Central memory CD4-positive, alpha-beta T cell (primary cell): ENCODE measurements around the gene VPS25.
A peak's percentile ranks its signal among the peaks of the same experiment; 100 is the strongest.
"Not testable (repeated sequence)": the region's sequence is repeated elsewhere in the genome, so short reads cannot be mapped to it uniquely, and the experiment has no call there.

Experiments used
- DNase-seq: peaks from one replicate; pipeline ENCODE4 v3.0.0; 2022
- total RNA-seq, 3 experiments: gene quantifications; one replicate each; lab custom pipeline; 2026; lab: John Stamatoyannopoulos, UW

The VPS25 gene
- 11.4 to 59.7 (median 23.4) reads per million in 3 experiments for total RNA-seq

DNA sequence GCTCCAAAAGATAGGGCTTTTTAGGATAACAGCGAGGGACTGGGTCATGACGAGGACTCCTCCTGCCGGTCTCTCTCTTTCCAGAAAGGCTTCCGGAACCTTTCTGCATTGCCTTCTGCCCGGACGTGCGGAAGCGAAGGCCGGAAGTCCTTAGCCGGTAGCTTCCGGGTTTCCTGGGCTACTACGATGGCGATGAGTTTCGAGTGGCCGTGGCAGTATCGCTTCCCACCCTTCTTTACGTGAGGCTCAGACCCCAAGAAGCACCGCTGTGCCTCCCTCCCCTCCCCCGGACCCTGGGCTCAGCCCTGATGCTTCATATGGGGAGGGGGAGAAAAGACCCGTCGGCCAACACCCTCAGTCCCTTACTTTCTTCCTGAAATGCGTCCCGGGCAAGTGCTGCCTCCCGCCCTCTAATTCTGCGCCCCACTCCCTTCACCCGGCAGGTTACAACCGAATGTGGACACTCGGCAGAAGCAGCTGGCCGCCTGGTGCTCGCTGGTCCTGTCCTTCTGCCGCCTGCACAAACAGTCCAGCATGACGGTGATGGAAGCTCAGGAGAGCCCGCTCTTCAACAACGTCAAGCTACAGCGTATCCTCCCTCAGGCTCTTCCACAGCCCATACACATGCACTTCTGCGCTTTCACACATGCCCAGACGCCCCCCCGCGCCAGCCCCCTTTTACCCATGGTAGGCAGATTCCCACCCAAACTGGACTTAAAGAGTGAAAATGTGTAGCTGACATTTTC, at the start of gene VPS25:
VPS25 (plus strand) TSS at position 160 of the 746 bp plus-strand sequence; CDS start at position 187, 27 bp downstream.
- DNase-seq: peak; percentile 64

GRCh38 chr17:42723636-42724035, 49.6 kb upstream of the VPS25 start:
- DNase-seq: no peak

- DNase-seq: no peak
These were observed 48.1 kb upstream of the VPS25 start for GRCh38 chr17:42725143-42725542.

- no peak for DNase-seq
These were observed 32.5 kb upstream of the VPS25 start for GRCh38 chr17:42740699-42741098.

DNA sequence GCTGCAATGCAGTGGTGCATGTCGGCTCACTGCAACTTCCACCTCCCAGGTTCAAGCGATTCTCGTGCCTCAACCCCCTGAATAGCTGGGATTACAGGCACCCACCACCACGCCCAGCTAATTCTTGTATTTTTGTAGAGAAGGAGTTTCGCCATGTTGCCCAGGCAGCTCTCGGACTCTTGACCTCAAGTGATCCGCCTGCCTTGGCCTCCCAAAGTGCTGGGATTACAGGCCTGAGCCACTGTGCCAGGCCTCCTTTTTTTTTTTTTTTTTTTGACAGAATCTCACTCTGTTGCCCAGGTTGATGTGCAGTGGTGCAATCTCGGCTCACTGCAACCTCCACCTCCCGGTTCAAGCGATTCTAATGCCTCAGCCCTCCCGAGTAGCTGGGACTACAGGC, 30.3 kb upstream of the VPS25 start:
- not testable (repeated sequence) for DNase-seq

DNA sequence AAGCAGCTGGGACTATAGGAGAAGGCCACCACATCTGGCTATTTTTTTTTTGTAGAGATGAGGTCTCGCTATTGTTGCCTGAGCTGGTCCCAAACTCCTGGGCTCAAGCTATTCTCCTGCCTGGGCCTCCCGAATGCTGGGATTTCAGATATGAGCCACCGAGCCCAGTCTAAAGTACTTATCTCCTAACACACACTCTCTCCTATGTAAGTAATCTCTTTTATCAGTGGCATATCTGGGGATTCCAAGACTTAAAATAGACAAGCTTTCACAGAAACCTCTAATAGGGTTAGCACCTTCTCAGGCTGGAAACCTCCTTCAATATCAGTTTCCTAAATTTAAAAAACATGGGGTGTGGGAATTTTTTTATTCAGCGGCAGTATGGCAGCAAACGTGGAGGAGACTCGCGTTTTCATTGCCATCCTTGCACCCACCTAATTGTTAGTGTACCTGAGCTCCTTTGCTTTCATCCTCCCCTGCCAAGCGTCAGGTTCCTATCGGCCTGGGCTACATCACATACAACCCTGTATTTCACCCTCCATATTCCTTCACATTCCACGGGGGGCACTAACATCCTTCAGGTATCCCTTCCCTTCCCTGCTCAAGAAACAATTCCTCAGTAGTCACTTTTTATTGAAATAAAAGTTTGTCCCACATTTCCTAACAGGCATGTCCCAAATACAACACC, 29.5 kb upstream of the VPS25 start:
- DNase-seq: no peak

GRCh38 chr17:42744283-42744805, 28.9 kb upstream of the VPS25 start:
- DNase-seq: no peak

DNA sequence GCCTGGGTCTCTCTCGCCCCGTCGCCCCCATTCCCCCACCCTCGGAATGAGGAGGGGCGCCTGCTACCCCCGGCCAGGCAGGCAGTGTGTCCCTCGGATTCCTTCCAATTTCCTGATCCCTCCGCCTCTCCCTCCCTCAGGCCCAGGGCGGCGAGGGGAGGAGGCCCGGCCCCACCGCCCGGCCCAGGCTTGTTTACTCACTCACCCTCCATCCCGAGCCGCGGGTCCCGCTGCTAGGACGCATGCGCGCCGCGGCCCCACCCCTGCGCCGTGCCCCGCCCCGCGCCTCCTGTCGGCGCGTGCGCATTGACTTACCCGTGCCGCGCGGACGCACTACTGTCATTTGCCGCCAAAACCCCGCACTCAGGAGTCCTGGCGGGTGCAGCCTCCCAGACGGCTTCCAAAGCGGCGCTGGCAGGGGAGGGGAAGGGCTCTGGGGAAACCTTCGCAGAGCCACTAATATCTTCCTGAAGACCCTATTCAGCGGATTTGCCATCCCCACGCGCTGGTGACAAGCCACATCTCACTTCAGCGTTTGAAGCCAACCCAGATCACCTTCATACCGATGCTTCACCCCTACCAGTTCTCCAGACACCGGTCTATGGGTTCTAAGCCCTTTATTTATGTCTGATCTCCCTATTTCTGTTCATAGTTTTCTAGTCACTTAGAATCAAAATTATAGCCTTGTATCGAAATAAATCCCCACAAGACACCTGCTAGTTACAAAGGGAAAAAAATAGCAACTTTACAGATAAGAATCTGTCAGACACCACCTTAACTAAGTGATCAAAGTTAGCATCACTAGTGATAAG, 28.2 kb upstream of the VPS25 start, which contains the start of gene EZH1:
EZH1 (minus strand) TSS at position 235 of the 812 bp plus-strand sequence. CDS start 16,099 bp downstream, outside the sequence.
- DNase-seq: peak; percentile 94

GRCh38 chr17:42748202-42748907, 24.9 kb upstream of the VPS25 start:
- no peak for DNase-seq

DNA sequence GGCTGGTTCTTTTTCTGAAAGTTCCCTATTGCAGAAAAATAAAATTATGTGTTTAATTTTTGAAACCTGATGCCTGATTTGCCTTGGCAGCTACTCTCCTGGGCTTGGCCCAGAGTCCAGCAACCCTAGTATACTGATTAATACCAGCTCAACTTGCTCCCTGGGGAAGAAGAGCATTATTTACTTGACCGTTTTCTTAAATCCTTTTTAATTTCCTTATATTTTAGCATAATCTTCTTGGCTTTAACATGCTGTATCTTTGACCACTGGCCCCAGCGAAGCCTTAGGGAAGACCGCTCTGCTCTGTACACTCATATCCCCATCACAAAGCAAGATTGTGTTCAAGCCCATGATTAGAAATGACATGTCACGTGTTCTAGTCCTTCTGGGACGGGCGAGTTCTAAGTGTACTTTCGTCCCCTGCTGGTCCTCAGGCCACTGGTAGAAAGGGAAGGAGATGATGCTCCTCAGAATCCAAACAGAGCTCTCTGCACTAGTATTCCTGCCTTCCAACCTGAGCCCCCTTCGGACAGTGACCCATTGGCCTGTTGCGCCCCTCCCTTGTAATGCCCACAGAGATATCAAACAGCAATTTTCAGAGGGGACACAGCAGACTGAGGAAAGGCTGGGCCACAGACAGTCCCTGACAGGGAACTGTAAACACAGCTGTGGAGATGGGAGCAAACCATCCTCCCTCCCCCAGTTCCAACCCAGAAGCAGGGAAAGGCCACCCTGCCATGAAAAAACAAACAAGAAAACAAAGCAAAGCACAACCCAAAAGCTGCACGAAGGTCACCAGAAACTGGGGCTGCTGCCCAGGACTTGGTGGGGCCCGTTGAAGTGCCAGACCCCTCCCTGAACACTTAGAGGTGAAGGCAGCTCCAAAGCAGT, 24.1 kb upstream of the VPS25 start:
- no peak for DNase-seq

- no peak for DNase-seq
These were observed 22.4 kb upstream of the VPS25 start for GRCh38 chr17:42750739-42751344.

DNA sequence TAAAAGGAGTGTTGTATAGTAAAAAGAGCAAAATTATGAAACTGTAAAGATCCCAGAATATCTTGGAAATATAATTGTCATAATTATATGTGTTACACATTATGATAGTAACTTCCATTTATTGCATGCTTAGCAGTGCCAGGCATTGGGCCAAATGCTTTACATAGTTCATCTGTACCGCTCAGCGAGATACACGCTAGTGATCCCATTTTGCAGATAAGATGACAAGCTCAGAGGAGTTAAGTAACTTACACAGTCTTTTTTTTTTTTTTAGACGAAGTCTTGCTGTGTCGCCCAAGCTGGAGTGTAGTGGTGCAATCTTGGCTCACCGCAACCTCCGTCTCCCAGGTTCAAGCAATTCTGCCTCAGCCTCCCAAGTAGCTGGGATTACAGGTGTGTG, 21.6 kb upstream of the VPS25 start:
- no peak for DNase-seq

DNA sequence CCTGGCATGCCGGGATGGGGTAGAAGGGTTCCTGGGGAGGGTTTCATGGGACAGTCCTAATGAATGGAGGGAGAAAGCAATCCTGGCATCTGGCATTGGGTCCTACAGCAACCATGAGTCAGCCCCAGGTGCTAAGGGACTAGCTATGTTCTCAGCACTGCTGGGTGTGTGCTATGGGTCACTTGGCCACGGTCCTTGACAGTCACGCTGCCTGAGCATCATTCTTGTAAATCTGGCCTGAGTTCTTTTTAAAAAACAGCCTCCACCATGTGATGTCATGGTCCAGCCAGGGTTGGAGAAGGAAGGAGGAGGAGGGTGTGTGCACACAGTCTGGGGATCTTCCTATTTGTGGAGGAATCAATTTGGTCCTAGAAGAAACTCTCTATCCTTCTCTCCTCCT, 18.5 kb upstream of the VPS25 start:
- DNase-seq: no peak

DNA sequence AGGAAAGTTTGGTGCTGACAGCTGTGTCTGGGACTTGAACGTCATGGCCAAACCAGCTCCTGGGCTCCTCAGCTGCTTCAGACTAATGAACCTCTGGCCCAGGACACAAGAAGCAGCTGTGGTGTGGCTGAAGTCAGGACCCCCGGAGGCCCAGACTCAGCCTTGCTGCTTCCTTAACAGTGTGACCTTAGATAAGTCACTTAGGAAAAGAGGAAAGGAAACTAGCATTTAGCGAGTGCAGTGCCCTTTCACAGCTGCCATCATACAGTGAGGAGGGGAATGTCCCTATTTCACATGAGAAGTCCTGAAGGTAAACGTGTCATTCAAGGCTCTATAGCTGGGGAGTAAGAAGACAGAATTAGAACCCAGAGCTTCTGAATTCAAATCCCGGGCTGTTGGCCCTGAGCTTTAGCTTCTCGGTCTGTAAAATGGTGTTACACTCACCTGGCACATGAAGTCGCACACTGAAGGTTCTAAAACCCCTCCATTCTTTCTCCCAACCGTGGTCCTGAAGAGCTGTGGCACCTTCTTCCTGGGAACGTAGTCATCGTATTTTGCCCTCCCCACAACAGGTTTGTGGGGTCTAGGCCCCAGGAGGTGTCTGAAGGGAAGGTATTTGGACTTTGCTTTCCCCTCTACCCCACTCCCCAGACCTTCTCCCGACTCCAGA, 13.1 kb upstream of the VPS25 start:
- DNase-seq: no peak

GRCh38 chr17:42760652-42761581, 12.3 kb upstream of the VPS25 start, which contains the start of gene RAMP2:
TSS of gene RAMP2 (plus strand) at chr17:42761227. CDS start at chr17:42761262, 35 bp downstream.
- no peak for DNase-seq

DNA sequence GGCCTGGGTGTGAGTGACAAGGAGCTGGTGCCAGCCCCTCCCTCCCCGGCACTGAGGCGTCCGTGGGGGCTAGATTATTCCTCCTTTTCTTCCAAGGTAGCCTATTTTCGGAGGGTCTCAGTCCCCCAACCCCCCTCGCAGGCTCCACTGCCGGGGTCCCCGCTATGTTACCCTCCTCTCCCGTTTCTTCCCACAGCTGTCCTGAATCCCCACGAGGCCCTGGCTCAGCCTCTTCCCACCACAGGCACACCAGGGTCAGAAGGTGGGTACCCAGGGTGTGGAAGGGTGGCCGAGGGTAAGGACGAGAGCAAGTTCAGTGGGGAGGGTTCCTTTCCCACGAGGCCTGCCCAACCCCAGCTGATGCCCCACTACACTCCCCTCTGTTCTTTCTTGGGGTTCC, 11.6 kb upstream of the VPS25 start:
- no peak for DNase-seq

DNA sequence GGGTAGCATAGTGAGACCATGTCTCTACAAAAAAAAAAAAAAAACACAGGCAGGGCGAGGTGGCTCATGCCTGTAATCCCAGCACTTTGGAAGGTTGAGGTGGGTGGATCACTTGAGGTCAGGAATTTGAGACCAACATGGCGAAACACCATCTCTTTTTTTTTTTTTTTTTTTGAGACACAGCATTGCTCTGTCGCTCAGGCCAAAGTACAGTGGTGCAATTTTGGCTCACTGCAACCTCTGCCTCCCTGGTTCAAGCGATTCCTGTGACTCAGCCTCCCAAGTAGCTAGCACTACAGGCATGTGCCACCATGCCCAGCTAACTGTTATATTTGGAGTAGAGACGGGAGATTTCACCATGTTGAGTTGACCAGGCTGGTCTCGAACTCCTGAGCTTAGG, 7.1 kb upstream of the VPS25 start:
- DNase-seq: no peak

DNA sequence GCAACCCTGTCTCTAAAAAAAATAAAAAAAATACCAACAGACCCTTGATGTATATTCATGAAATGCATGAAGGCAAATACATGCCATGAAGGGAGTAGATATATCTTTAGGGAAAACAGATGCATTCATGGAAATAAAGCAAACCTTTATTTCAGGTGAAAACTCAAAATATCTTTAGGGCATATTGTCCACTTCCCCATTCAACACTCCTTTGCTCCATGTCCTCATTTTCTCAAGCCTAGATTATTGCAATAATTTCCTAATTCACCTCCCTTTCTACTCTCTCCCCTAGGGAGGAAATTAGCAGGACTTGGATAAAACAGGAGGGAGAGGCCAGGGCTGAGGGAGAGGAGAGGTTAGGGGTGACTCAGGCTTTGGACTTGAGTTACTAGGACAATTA, 5.7 kb upstream of the VPS25 start:
- no peak for DNase-seq

DNA sequence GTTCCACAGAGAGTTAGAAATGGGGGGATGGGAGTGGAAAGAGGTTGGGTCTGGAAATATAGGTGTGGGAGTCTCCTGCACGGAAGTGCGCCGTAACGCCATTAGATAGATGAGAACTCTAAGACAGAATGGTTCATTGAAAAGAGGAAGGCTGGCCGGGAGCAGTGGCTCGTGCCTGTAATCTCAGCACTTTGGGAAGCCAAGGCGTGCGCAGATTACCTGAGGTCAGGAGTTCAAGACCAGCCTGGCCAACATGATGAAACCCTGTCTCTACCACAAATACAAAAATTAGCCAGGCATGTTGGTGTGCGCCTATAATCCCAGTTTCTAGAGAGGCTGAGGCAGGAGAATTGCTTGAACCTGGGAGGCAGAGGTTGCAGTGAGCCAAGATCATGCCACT, 5.2 kb upstream of the VPS25 start:
- not testable (repeated sequence) for DNase-seq
